ENCODE measurements around the gene SEMA7A.

- TF ChIP-seq, protein P1, sequence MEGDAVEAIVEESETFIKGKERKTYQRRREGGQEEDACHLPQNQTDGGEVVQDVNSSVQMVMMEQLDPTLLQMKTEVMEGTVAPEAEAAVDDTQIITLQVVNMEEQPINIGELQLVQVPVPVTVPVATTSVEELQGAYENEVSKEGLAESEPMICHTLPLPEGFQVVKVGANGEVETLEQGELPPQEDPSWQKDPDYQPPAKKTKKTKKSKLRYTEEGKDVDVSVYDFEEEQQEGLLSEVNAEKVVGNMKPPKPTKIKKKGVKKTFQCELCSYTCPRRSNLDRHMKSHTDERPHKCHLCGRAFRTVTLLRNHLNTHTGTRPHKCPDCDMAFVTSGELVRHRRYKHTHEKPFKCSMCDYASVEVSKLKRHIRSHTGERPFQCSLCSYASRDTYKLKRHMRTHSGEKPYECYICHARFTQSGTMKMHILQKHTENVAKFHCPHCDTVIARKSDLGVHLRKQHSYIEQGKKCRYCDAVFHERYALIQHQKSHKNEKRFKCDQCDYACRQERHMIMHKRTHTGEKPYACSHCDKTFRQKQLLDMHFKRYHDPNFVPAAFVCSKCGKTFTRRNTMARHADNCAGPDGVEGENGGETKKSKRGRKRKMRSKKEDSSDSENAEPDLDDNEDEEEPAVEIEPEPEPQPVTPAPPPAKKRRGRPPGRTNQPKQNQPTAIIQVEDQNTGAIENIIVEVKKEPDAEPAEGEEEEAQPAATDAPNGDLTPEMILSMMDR (IDR thresholded peaks at IDR 0.05): no peak
- no peak for TF ChIP-seq POLR2A (IDR thresholded peaks at IDR 0.05)
Measured at GRCh38 chr15:74441248-74441941, 7.6 kb upstream of the SEMA7A start.
